NB4 (cell line): ENCODE results near the gene RPS6KC1.

Source experiments
- DNase-seq: peaks from one replicate; pipeline ENCODE4 v3.0.0; 2010; ENCODE audit warnings: low read depth
- H3K4me3 ChIP-seq: one replicate; pipeline ENCODE4 v1.5.1; 2011; ENCODE audit warnings: mild to moderate bottlenecking, low read depth, low read length, moderate library complexity
- MYC ChIP-seq: IDR thresholded peaks from 2 replicates; pipeline ENCODE4 v1.6.1; 2011; ENCODE audit warnings: low read depth, low read length
- POLR2A ChIP-seq: IDR thresholded peaks from 2 replicates; pipeline ENCODE4 v1.6.1; 2011; ENCODE audit warnings: mild to moderate bottlenecking; ENCODE audit not compliant: insufficient read length; ENCODE audit errors: extremely low read depth
- TF ChIP-seq, protein P1 (sequence below): IDR thresholded peaks from one replicate; pipeline ENCODE4 v1.5.1; 2012; ENCODE audit warnings: low read depth, low read length
- TF ChIP-seq, protein P2 (sequence below): IDR thresholded peaks from 2 replicates; pipeline ENCODE4 v1.6.1; 2011; ENCODE audit warnings: low read depth, low read length

RPS6KC1 gene

DNA sequence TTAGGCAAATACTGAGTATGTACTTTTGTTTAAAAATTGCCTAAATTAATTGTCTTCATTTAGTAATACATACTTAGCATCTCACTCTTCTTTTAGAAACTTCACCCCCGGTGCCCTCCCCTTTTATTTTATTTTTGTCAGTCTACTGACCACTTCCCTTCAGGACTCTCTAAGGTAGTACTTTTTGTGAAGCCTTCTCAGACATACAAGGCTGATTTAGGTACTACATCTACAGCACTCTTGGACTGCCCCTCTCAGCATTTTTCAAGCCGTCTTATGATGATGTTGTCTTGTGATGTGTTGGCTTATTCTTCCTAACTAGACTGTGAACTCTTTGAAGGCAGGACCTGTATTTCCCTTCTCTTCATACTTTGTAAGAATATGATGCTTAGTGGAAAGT, 24.7 kb downstream of the RPS6KC1 start:
- no peak for DNase-seq
- no peak overlapping the region for H3K4me3 ChIP-seq
- TF ChIP-seq, protein P1, sequence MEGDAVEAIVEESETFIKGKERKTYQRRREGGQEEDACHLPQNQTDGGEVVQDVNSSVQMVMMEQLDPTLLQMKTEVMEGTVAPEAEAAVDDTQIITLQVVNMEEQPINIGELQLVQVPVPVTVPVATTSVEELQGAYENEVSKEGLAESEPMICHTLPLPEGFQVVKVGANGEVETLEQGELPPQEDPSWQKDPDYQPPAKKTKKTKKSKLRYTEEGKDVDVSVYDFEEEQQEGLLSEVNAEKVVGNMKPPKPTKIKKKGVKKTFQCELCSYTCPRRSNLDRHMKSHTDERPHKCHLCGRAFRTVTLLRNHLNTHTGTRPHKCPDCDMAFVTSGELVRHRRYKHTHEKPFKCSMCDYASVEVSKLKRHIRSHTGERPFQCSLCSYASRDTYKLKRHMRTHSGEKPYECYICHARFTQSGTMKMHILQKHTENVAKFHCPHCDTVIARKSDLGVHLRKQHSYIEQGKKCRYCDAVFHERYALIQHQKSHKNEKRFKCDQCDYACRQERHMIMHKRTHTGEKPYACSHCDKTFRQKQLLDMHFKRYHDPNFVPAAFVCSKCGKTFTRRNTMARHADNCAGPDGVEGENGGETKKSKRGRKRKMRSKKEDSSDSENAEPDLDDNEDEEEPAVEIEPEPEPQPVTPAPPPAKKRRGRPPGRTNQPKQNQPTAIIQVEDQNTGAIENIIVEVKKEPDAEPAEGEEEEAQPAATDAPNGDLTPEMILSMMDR, result no peak
- no peak for TF ChIP-seq POLR2A
- no peak for TF ChIP-seq MYC
- TF ChIP-seq, protein P2, sequence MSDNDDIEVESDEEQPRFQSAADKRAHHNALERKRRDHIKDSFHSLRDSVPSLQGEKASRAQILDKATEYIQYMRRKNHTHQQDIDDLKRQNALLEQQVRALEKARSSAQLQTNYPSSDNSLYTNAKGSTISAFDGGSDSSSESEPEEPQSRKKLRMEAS, result no peak

DNA sequence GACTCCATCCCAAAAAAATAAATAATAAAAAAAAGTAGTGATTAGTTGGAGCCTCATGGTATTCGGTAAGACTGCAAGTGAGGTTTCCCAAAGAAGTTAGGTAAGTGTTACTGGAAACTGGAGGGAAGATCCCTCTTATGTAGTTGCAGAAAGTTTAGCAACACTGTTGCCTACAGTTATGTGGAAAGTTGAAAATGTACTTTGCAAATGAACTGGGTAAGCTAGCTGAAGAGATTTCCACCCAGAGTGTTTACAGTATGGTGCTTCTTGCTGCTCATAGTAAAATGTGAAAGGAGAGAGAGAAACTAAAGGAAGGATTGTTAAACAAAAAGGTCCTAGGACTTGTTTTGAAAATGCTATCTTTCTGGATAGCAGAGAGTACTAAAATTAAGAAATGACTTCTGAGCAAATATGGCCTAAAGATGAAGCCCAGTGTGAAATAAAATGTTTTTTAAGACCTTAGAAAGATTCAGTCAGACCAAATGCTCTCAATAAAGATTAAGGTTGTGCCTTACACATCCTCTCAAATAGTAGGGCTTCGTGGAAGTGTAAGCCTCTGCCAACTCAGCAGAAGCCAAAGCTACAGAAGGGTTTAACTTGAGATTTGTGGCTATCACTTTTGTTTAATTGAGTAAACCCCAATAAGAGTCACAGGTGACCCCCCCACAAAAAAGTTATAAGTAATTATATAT, 31.5 kb downstream of the RPS6KC1 start:
- H3K4me3 ChIP-seq, result no peak overlapping the region
- no peak for DNase-seq
- TF ChIP-seq, protein P2, result no peak

DNA sequence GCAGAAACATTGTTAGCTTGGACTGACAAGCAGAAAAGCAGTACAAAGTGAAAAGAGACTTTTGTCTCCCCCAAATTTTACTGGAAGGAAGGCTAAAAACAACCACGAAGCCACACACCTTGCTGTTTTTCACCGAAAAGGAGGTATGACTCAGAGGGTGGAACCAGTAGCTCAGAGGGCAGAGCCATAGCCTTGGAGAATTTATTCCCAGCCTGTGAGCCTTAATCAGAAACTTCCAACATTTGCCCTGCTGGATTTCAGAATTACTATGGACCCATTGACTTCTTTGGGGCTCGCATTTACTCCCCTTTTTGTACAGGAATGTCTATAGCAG, 32.0 kb downstream of the RPS6KC1 start:
- no peak for DNase-seq
- H3K4me3 ChIP-seq, result no peak overlapping the region
- TF ChIP-seq, protein P2, result no peak
- TF ChIP-seq, protein P1, result no peak
- TF ChIP-seq MYC (no peak), POLR2A (no peak)

DNA sequence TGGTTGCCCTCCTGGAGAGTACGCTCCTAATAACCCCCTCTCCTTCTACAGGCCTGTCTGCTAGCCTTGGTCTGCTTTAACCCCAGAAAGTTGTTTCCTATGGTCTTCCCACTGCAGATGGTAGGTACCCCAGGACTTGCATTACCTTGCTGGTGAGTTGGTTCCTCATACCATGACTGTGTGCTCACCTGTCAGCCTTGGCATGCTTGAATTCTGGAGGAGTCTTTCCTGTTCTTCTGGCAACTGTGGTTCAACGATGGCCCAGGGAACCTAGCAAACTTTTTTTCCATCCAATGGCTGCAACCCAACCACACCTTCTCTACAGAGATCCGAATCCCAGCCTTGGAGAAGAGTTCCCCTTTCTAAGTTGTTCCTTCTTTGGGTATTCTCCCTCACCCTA, 36.9 kb downstream of the RPS6KC1 start:
- H3K4me3 ChIP-seq, result no peak overlapping the region
- no peak for DNase-seq
- TF ChIP-seq, protein P2, result no peak
- no peak for TF ChIP-seq MYC
- TF ChIP-seq, protein P1, result no peak
- TF ChIP-seq POLR2A, result no peak

DNA sequence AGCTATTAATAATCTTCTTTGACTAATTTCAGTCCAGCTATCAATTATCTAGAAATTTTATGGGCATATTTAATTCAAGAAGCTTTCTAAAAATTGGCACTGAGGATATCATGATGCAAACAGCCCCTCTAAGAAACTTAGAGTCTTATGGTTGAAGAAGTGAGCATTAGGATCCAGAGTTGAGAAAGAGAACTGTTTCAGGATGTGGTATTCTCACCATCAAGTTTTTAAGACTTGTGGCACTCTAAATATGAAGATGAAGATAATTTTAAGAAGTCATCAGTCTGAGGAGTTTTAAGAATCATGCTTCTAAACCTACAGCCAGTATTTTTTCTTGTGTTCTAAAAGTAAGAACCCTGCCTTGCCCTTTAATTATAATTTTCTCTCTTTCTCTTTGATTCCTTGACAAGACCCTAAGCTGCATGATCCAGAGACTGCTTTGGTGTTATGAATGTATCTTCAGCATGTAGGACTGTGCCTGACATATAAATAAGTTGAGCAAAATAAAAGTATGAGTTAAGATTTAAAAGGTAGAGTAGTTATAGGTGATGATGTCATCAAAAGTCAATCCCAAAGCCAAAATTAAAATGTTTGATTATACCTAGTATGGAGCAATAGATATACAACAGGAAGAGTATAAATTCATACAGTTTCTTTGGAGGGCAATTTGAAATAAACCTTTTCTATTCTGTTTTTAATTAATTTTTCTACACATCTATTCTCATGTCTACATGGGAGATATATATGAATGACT, 39.1 kb downstream of the RPS6KC1 start:
- H3K4me3 ChIP-seq, result no peak overlapping the region
- DNase-seq, result no peak
- no peak for TF ChIP-seq MYC
- TF ChIP-seq, protein P2, result no peak
- TF ChIP-seq POLR2A, result no peak
- TF ChIP-seq, protein P1, result no peak

DNA sequence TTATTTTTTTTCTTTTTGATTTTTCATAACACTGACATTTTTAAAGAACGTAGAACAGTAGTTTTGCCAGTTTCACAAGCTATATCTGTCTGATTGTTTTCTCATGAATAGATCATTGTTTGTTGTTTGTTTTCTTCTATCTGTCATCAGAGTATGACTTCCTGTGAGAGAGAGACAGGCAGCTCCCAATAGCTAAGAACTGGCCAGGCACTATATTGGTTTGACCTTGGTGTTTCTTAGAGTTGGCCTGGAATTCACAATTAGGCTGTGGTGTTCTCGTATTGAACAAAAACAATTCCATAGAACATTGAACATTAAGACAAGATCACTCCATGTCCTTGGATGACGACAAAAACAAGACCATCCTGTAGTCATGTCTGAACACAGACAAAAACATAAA, 43.4 kb downstream of the RPS6KC1 start:
- no peak for TF ChIP-seq POLR2A
- TF ChIP-seq, protein P2, result no peak
- TF ChIP-seq, protein P1, result no peak
- no peak for TF ChIP-seq MYC
- DNase-seq, result no peak
- no peak overlapping the region for H3K4me3 ChIP-seq
